GM20431 (cell line): Measurements from ENCODE around the gene POU2F2.

ENCODE experiments used
- in situ Hi-C: fragments of 300-500 bp; cut with MseI, MboI; formaldehyde crosslinking; loops from one replicate; pipeline ENCODE4 v1.15.0; 2020; ENCODE audit warnings: low sequenced_read_pairs; ENCODE audit not compliant: unreplicated experiment

POU2F2 gene

GRCh38 chr19:42086770-42087550 lies 45.3 kb downstream of the POU2F2 start:
- in situ Hi-C loops = no loop called here

GRCh38 chr19:42086188-42086736 lies 46.0 kb downstream of the POU2F2 start:
- in situ Hi-C loops = no loop called here

GRCh38 chr19:42083537-42083936 lies 48.7 kb downstream of the POU2F2 start:
- in situ Hi-C loops = no loop called here

- in situ Hi-C loops = no loop called here
Measured at GRCh38 chr19:42081584-42082203, 50.6 kb downstream of the POU2F2 start.

- in situ Hi-C loops = no loop called here
Measured at GRCh38 chr19:42080764-42081375, 51.4 kb downstream of the POU2F2 start.

GRCh38 chr19:42079886-42080763 lies 52.1 kb downstream of the POU2F2 start:
- in situ Hi-C loops = no loop called here

GRCh38 chr19:42079276-42079669 lies 53.0 kb downstream of the POU2F2 start:
- in situ Hi-C loops = no loop called here

- in situ Hi-C loops = no loop called here
Measured at GRCh38 chr19:42078538-42079275, 53.5 kb downstream of the POU2F2 start.

- in situ Hi-C loops = no loop called here
Measured at GRCh38 chr19:42078058-42078457, 54.2 kb downstream of the POU2F2 start.

- in situ Hi-C loops = no loop called here
Measured at GRCh38 chr19:42076380-42076944, 55.8 kb downstream of the POU2F2 start.

- in situ Hi-C loops = no loop called here
Measured at GRCh38 chr19:42075616-42076379, 56.4 kb downstream of the POU2F2 start, which contains the start of gene ZNF574. ZNF574 (plus strand) TSS chr19:42076166; CDS start chr19:42078607, 2,441 bp downstream.

- in situ Hi-C loops = no loop called here
Measured at GRCh38 chr19:42075364-42075615, 57.0 kb downstream of the POU2F2 start.

GRCh38 chr19:42074513-42075363 lies 57.5 kb downstream of the POU2F2 start:
- in situ Hi-C loops = no loop called here

GRCh38 chr19:42071247-42071646 lies 61.0 kb downstream of the POU2F2 start:
- in situ Hi-C loops = no loop called here

GRCh38 chr19:42069619-42070351 lies 62.5 kb downstream of the POU2F2 start, which contains the start of gene GRIK5:
GRIK5 (minus strand) TSS chr19:42070206; CDS start chr19:42065770, 4,436 bp downstream.
- in situ Hi-C loops = no loop called here

- in situ Hi-C loops = no loop called here
Measured at GRCh38 chr19:42068756-42069571, 63.3 kb downstream of the POU2F2 start.
